ENCODE data around the gene EPS15.

GRCh38 chr1:51518586-51519047 lies 449 bp downstream of the EPS15 start:
- TF ChIP-seq POLR2AphosphoS5 (IDR thresholded peaks at IDR 0.05; ENCODE audit: low read depth, low read length) (no peak), POLR2A (IDR thresholded peaks at IDR 0.05; ENCODE audit: low read depth, low read length) (no peak), SPI1 (IDR thresholded peaks at IDR 0.05; ENCODE audit: low read depth, low read length) (no peak)

All from GM12891 (cell line).